Heart left ventricle (tissue), 16 donors: Measurements from ENCODE around the gene HAPLN2. TPM values are rescaled to one million over a fixed set of nuclear protein-coding genes. Genes with fewer than 3 reads are reported as not detected.
"Not testable (repeated sequence)": the region's sequence is repeated elsewhere in the genome, so short reads cannot be mapped to it uniquely, and the experiment has no call there.

Experiments used
- ATAC-seq, 4 donors: fragments of 200-7000 bp; cut with Tn5 transposase; one replicate each; pipeline ENCODE4 v1.9.1; 2020 to 2022; ENCODE audit warnings: moderate library complexity in 4 of 4, mild to moderate bottlenecking in 3 of 4, moderate number of reproducible peaks in 1 of 4
- DNase-seq, 5 donors: peaks; one replicate each; pipeline ENCODE4 v3.0.0-alpha.2; 2020
- H3K27ac ChIP-seq, 12 donors: fragments of 200-600 bp; sonication (generic) in 4 of 12; one replicate each; pipeline versions ENCODE4 v1.5.0 to v1.8.0; 2016 to 2022; ENCODE audit warnings: mild to moderate bottlenecking in 2 of 12
- H3K27me3 ChIP-seq, 9 donors: fragments of 200-600 bp; sonication (generic) in 2 of 9; one replicate each; pipeline versions ENCODE4 v1.5.1 to v1.8.0; 2016 to 2022; ENCODE audit warnings: mild to moderate bottlenecking in 3 of 9
- H3K36me3 ChIP-seq, 9 donors: fragments of 200-600 bp; sonication (generic) in 2 of 9; one replicate each; pipeline versions ENCODE4 v1.5.0 to v1.8.0; 2018 to 2022; ENCODE audit warnings: mild to moderate bottlenecking in 2 of 9
- H3K4me1 ChIP-seq, 12 donors: fragments of 200-600 bp; sonication (generic) in 4 of 12; one replicate each; pipeline versions ENCODE4 v1.5.0 to v1.8.0; 2016 to 2022; ENCODE audit warnings: mild to moderate bottlenecking in 3 of 12
- H3K4me3 ChIP-seq, 12 donors: fragments of 200-600 bp; sonication (generic) in 4 of 12; one replicate each; pipeline versions ENCODE4 v1.5.0 to v1.8.0; 2017 to 2022; ENCODE audit warnings: mild to moderate bottlenecking in 9 of 12, moderate library complexity in 4 of 12
- H3K9me3 ChIP-seq, 12 donors: fragments of 200-600 bp; sonication (generic) in 4 of 12; one replicate each; pipeline versions ENCODE4 v1.5.0 to v1.8.0; 2016 to 2022; ENCODE audit warnings: mild to moderate bottlenecking in 1 of 12
- CTCF ChIP-seq, 12 donors: fragments of 200-600 bp; sonication (generic) in 4 of 12; IDR thresholded peaks; one replicate each; pipeline versions ENCODE4 v1.5.0 to v1.8.0; 2018 to 2022; ENCODE audit warnings: antibody characterized with exemption in 12 of 12, mild to moderate bottlenecking in 5 of 12
- POLR2A ChIP-seq, 2 donors: fragments of 450-650 bp; IDR thresholded peaks; one replicate each; pipeline ENCODE4 v1.6.1; 2017; ENCODE audit warnings: antibody characterized with exemption in 2 of 2, mild to moderate bottlenecking in 2 of 2, moderate library complexity in 2 of 2
- WGBS, 4 donors: extraction: QIAGEN DNeasy Blood & Tissue Kit in 2 of 4; methylation state at CpG; one replicate each; pipeline versions ENCODE4 v1.1.5 to v1.1.7; 2013 to 2018; 5-methylcytosine and 5-hydroxymethylcytosine counted together
- intact Hi-C, 10 donors: fragments of 100-400 bp; cut with DNase I; formaldehyde crosslinking; loops; one replicate each; pipeline versions ENCODE4 v1.11.1 to v1.14.2; 2022
- polyA plus RNA-seq, 2 donors: library from polyadenylated mRNA; stranded (reverse); fragments of 200-250 nt; gene quantifications; one replicate each; pipeline ENCODE4 v1.2.3, GENCODE V29; 2013
- total RNA-seq, 9 donors: library from RNA; depleted of rRNA in 2 of 9; stranded (reverse); fragments of >200 nt in 2 of 9; fragmentation: NEBNext Ultra II Directional in 3 of 9; extraction: Animal tissue kit (Norgen Biotek cat#: 25700) in 3 of 9; gene quantifications; one replicate each; pipeline versions ENCODE4 v1.1.0 to v1.2.4, GENCODE V29; 2016 to 2023
- donor health status: ischemic (EF 13 %, LVEDD 7.1; RV severe dilation, severe dysfunction).
- donor health status: healthy with polysubstance abuse.
- donor health status: DM: no; HTN: yes; CAD: no.
- donor health status: DM: no; HTN: no; CAD: no.
- donor health status: ischemic (EF 25% LVEDD 6.9; RV normal size, moderate dysfunction).
- donor health status: ischemic (EF 25% LVEDD 5.7; RV mildly dilated, moderate dysfunction).
- donor health status: healthy.
- donor health status: DM: yes; HTN: yes; CAD: no.
- donor health status: ischemic (EF 35%, LVEDD 5.7; RV mildly dilated, moderate dysfunction).
- donor health status: nonischemic (EF 11% LVEDD 7.7; RV severe dilation, severe dysfunction).
- donor health status: DM: yes; HTN: yes; CAD: no.
- donor health status: PGD.
- donor health status: ischemic (EF 29% LVEDD 5.4; RV normal size, mild dysfunction).
- donor health status: nonischemic (EF 23%, LVEDD 6.1; RV moderate dilation, normal function).

The HAPLN2 gene
- total and polyA plus RNA-seq, 11 donors = 0.52 to 3.0 (median 1.1) TPM

DNA sequence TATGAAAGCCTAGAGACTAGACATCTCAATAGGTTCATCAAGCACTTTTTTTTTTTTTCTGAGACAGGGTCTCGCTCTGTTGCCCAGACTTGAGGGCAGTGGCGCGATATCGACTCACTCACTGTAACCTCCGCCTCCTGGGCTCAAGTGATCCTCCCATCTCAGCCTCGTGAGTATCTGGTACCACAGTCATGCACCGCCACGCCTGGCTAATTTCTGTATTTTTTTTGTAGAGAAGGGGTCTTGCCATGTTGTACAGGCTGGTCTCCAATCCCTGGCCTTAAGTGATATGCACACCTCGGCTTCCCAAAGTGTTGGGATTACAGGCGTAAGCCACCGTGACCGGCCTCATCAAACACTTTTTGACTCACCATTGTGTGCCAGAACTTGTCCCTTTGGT, 17.3 kb upstream of the HAPLN2 start:
- Histone ChIP-seq H3K4me1 (peaks cover 3 to 27% (median 14%) of the 10 kb centered on the region in 12 donors), H3K9me3 (no peaks in the 10 kb centered on the region), H3K27ac (peak overlapping the region; percentile 24 to 85 (median 72)), H3K4me3 (peak overlapping the region; percentile 56 to 86 (median 70)), H3K27me3 (no peaks in the 10 kb centered on the region), H3K36me3 (peaks cover 0 to 21% (median 17%) of the 10 kb centered on the region in 9 donors)
- intact Hi-C loops = loop anchor here in 5 of 10 donors (2.0 to 10.0 kb wide), 6 partner anchors 97 to 217 kb away; partner anchors contain the start of gene MEF2D (in 2 of the 5)
- DNase-seq = no peak
- WGBS, 4 donors = 74 to 79% (median 77%) methylated on average over 12 of the region's 12 CpGs
- ATAC-seq = peak in 3 of 4 donors; percentile 2 to 19 (median 7)
- TF ChIP-seq CTCF (IDR thresholded peaks at IDR 0.05) = no peak
- no peak for TF ChIP-seq POLR2A (IDR thresholded peaks at IDR 0.05)

- Histone ChIP-seq H3K4me1 (peaks cover 3 to 27% (median 14%) of the 10 kb centered on the region in 12 donors), H3K27ac (no peak overlapping the region), H3K36me3 (peaks cover 0 to 15% (median 11%) of the 10 kb centered on the region in 9 donors), H3K9me3 (no peaks in the 10 kb centered on the region), H3K4me3 (no peak overlapping the region), H3K27me3 (no peaks in the 10 kb centered on the region)
- no peak for TF ChIP-seq POLR2A (IDR thresholded peaks at IDR 0.05)
- TF ChIP-seq CTCF (IDR thresholded peaks at IDR 0.05) = peak in 6 of 12 donors; percentile 17 to 37 (median 28)
- intact Hi-C loops = loop anchor here in 5 of 10 donors (2.0 to 10.0 kb wide), 6 partner anchors 98 to 218 kb away; partner anchors contain the start of gene MEF2D (in 2 of the 5)
- WGBS, 4 donors = 37 to 47% (median 43%) methylated on average over 10 of the region's 10 CpGs
- no peak for ATAC-seq
- DNase-seq = no peak
These were observed 16.6 kb upstream of the HAPLN2 start for GRCh38 chr1:156602557-156602993.

- not testable (repeated sequence) for H3K4me3 ChIP-seq, ATAC-seq, H3K9me3 ChIP-seq, H3K27me3 ChIP-seq, DNase-seq, H3K36me3 ChIP-seq, H3K27ac ChIP-seq
- peaks cover 0 to 12% (median 6%) of the 10 kb centered on the region in 12 donors for H3K4me1 ChIP-seq
- intact Hi-C loops = loop anchor here in 8 of 10 donors (2.0 to 10.0 kb wide), 6 partner anchors 23 to 223 kb away; partner anchors contain the start of gene MEF2D (in 1 of the 8)
- WGBS, 4 donors = 82 to 92% (median 83%) methylated on average over 4 of the region's 4 CpGs
These were observed 11.9 kb upstream of the HAPLN2 start for GRCh38 chr1:156607344-156607743.

- Histone ChIP-seq H3K27ac (no peak overlapping the region), H3K9me3 (no peaks in the 10 kb centered on the region), H3K27me3 (no peaks in the 10 kb centered on the region), H3K36me3 (no peaks in the 10 kb centered on the region), H3K4me1 (peaks cover 0 to 8% (median 4%) of the 10 kb centered on the region in 12 donors), H3K4me3 (no peak overlapping the region)
- ATAC-seq = peak; percentile 89 to 94 (median 91)
- peak in 4 of 5 donors; percentile 41 to 63 (median 60) for DNase-seq
- TF ChIP-seq CTCF (IDR thresholded peaks at IDR 0.05) (peak; percentile 55 to 84 (median 76)), POLR2A (IDR thresholded peaks at IDR 0.05) (no peak)
- intact Hi-C loops = loop anchor here (1.0 to 10.0 kb wide), 9 partner anchors 103 to 223 kb away; partner anchors contain the start of gene MEF2D (in 1 of the 10)
- 29 to 34% (median 32%) methylated on average over 7 of the region's 7 CpGs for WGBS, 4 donors
These were observed 11.1 kb upstream of the HAPLN2 start for GRCh38 chr1:156608036-156608674.
